Ovary (tissue), 9 donors: ENCODE measurements around the gene COL1A2. TPM values are rescaled to one million over a fixed set of nuclear protein-coding genes. Genes with fewer than 3 reads are reported as not detected.

Source experiments
- DNase-seq, 5 donors: peaks; one replicate each; pipeline ENCODE4 v3.0.0-alpha.2; 2019 to 2020
- H3K27ac ChIP-seq, 2 donors: fragments of 200-600 bp; one replicate each; pipeline versions ENCODE4 v1.5.1 to v1.8.0; 2019 to 2022
- H3K27me3 ChIP-seq: fragments of 200-600 bp; one replicate; pipeline ENCODE4 v1.8.0; 2022
- H3K36me3 ChIP-seq: fragments of 200-600 bp; sonication (generic); one replicate; pipeline ENCODE4 v1.5.1; 2019
- H3K4me1 ChIP-seq: one replicate; pipeline ENCODE4 v1.8.1; 2013; ENCODE audit warnings: mild to moderate bottlenecking, moderate library complexity; ENCODE audit not compliant: insufficient read depth
- H3K4me3 ChIP-seq: fragments of 200-600 bp; sonication (generic); one replicate; pipeline ENCODE4 v1.5.1; 2017
- H3K9me3 ChIP-seq, 2 donors: fragments of 200-600 bp in 1 of 2; sonication (generic) in 1 of 2; one replicate each; pipeline versions ENCODE4 v1.5.1 to v1.8.1; 2013 to 2019; ENCODE audit warnings: mild to moderate bottlenecking in 1 of 2, moderate library complexity in 1 of 2
- EP300 ChIP-seq: sonication (generic); formaldehyde crosslinking; IDR thresholded peaks from one replicate; pipeline ENCODE4 v1.6.1; 2017; ENCODE audit warnings: antibody characterized with exemption
- POLR2A ChIP-seq: fragments of 450-650 bp; IDR thresholded peaks from one replicate; pipeline ENCODE4 v1.6.1; 2017; ENCODE audit warnings: antibody characterized with exemption, mild to moderate bottlenecking, moderate library complexity
- WGBS, 3 donors: extraction: QIAGEN DNeasy Blood & Tissue Kit in 1 of 3; methylation state at CpG; one replicate each; pipeline versions ENCODE4 v1.1.5 to v1.1.7; 2013 to 2017; 5-methylcytosine and 5-hydroxymethylcytosine counted together
- intact Hi-C, 4 donors: fragments of 100-400 bp; cut with DNase I; formaldehyde crosslinking; loops; one replicate each; pipeline versions ENCODE4 v1.11.0 to v1.15.1; 2022 to 2023
- polyA plus RNA-seq, 2 donors: library from polyadenylated mRNA; stranded (reverse); fragments of 200-250 nt in 1 of 2; fragments of 350-450 nt in 1 of 2; fragmentation: Illumina TruSeq in 1 of 2; extraction: RNeasy Lipid Tissue Mini Kit (QIAGEN cat#74804) in 1 of 2; gene quantifications; one replicate each; pipeline ENCODE4 v1.2.3, GENCODE V29; 2013 to 2014
- total RNA-seq, 7 donors: library from RNA; depleted of rRNA in 2 of 7; stranded (reverse); fragments of >200 nt in 2 of 7; fragmentation: NEBNext Ultra II Directional in 3 of 7; extraction: Animal tissue kit (Norgen Biotek cat#: 25700) in 3 of 7; gene quantifications; one replicate each; pipeline versions ENCODE4 v1.1.0 to v1.2.4, GENCODE V29; 2016 to 2023
- TF ChIP-seq, protein P1 (sequence below), 3 donors: fragments of 450-650 bp in 2 of 3; fragments of 200-600 bp in 1 of 3; IDR thresholded peaks; one replicate each; pipeline versions ENCODE4 v1.5.1 to v1.8.0; 2016 to 2022; ENCODE audit warnings: antibody characterized with exemption in 3 of 3, mild to moderate bottlenecking in 1 of 3
- donor health status: DM: no; HTN: no; CAD: no; lungs with moderate emphysema.
- donor health status: DM: no; HTN: no; CAD: no.
- donor health status: Bipolar disorder and iron deficiency.
- donor health status: DM: yes; HTN: yes; CAD: no.
- donor health status: DM: no; HTN: no; CAD: no.
- donor health status: DM: yes; HTN: yes; CAD: no.

The COL1A2 gene
- total and polyA plus RNA-seq, 9 donors, result 133 to 2,370 (median 497) TPM

DNA sequence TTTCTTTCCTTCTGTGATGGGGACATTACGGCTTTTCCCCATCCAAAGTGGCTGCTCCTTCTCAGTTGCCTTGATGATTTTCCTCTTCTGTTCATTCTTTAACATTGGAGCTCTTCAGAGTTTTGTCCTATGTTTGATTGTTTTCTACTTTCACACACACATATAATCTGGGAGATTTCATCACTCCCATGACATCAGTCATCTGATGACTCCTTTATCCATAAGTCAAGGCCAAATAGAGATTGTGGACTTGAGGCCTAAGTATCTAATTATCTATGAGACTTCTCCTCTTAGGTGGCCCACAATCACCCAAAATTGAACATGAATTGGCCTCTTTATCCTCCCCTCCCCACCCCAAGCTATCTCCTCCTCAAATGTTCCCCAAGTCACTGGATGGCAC lies 5.3 kb upstream of the COL1A2 start:
- Histone ChIP-seq H3K4me3 (no peak overlapping the region), H3K9me3 (no peaks in the 10 kb centered on the region), H3K27me3 (no peaks in the 10 kb centered on the region), H3K27ac (no peak overlapping the region), H3K36me3 (no peaks in the 10 kb centered on the region), H3K4me1 (peaks cover 3% of the 10 kb centered on the region)
- intact Hi-C loops, result no loop called here
- 87 to 100% (median 91%) methylated on average over 1 of the region's 1 CpG for WGBS, 3 donors
- TF ChIP-seq, protein P1, sequence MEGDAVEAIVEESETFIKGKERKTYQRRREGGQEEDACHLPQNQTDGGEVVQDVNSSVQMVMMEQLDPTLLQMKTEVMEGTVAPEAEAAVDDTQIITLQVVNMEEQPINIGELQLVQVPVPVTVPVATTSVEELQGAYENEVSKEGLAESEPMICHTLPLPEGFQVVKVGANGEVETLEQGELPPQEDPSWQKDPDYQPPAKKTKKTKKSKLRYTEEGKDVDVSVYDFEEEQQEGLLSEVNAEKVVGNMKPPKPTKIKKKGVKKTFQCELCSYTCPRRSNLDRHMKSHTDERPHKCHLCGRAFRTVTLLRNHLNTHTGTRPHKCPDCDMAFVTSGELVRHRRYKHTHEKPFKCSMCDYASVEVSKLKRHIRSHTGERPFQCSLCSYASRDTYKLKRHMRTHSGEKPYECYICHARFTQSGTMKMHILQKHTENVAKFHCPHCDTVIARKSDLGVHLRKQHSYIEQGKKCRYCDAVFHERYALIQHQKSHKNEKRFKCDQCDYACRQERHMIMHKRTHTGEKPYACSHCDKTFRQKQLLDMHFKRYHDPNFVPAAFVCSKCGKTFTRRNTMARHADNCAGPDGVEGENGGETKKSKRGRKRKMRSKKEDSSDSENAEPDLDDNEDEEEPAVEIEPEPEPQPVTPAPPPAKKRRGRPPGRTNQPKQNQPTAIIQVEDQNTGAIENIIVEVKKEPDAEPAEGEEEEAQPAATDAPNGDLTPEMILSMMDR (IDR thresholded peaks at IDR 0.05), result no peak
- TF ChIP-seq EP300 (no peak), POLR2A (no peak)
- DNase-seq, result no peak

DNA sequence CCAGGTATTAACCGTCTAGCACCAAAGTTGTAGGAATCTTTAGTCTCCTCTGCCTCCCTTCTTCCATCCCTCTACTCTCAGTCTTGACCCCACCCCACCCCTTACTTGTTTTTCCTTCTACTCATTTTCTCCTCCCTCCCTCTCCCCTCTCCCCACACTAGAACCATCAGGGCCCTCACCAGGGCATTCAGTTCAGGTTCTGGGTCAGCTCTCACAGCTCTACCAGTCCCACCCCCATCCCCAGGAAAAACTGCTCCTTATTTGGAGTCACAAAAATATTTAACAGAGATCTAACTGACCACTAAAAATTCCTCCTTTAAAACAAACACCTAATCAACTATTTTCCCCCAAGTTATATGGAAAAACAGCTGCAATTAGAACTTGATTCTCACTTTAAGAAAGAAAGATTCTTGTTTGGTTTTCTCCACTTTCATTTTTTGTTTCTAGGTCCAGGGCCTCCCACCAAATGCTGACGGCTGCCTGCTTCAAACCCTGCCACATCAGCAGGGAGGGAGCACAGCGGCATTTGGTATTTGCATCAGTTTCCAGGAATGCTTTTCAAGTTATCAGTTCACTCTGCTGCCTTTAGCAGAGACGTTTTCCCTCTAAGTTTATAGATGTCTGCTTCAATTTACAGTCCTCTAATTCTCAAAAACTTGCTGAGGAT lies 2.8 kb upstream of the COL1A2 start:
- DNase-seq, result peak; percentile 42 to 63 (median 55)
- TF ChIP-seq, protein P1 (IDR thresholded peaks at IDR 0.05), result no peak
- TF ChIP-seq POLR2A, result no peak
- TF ChIP-seq EP300, result no peak
- Histone ChIP-seq H3K36me3 (no peaks in the 10 kb centered on the region), H3K27ac (peak overlapping the region in 1 of 2 donors; percentile 93), H3K4me3 (no peak overlapping the region), H3K27me3 (no peaks in the 10 kb centered on the region), H3K9me3 (no peaks in the 10 kb centered on the region), H3K4me1 (peaks cover 3% of the 10 kb centered on the region)
- intact Hi-C loops, result loop anchor here in 1 of 4 donors (5.0 kb wide), 1 partner anchor 95 kb away; no protein-coding TSS in a partner anchor
- 9 to 13% (median 12%) methylated on average over 4 of the region's 4 CpGs for WGBS, 3 donors

DNA sequence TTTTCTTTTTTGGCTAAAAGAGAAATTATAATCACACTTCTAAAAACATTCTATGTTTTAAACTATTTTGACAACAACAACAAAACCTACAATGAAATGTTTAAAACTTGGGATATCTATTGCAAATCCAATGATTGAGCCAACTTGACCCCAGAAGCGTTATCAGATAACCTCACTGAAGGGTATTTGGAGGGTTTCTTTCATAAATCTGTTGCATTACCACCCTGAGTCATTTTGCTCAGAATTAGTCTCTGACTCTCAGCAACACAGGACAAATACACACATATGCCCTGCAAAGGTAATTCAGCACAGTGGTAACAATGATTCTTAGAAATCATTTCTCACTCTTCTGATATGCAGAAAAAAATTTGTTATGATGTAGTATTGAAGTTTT lies 2.3 kb upstream of the COL1A2 start:
- intact Hi-C loops, result loop anchor here in 1 of 4 donors (5.0 kb wide), 1 partner anchor 95 kb away; no protein-coding TSS in a partner anchor
- WGBS, 3 donors, result 4 to 10% (median 9%) methylated on average over 1 of the region's 1 CpG
- Histone ChIP-seq H3K4me1 (peaks cover 3% of the 10 kb centered on the region), H3K27me3 (no peaks in the 10 kb centered on the region), H3K27ac (peak overlapping the region in 1 of 2 donors; percentile 93), H3K36me3 (no peaks in the 10 kb centered on the region), H3K9me3 (no peaks in the 10 kb centered on the region), H3K4me3 (no peak overlapping the region)
- DNase-seq, result no peak
- no peak for TF ChIP-seq POLR2A
- TF ChIP-seq EP300, result no peak
- TF ChIP-seq, protein P1 (IDR thresholded peaks at IDR 0.05), result no peak

DNA sequence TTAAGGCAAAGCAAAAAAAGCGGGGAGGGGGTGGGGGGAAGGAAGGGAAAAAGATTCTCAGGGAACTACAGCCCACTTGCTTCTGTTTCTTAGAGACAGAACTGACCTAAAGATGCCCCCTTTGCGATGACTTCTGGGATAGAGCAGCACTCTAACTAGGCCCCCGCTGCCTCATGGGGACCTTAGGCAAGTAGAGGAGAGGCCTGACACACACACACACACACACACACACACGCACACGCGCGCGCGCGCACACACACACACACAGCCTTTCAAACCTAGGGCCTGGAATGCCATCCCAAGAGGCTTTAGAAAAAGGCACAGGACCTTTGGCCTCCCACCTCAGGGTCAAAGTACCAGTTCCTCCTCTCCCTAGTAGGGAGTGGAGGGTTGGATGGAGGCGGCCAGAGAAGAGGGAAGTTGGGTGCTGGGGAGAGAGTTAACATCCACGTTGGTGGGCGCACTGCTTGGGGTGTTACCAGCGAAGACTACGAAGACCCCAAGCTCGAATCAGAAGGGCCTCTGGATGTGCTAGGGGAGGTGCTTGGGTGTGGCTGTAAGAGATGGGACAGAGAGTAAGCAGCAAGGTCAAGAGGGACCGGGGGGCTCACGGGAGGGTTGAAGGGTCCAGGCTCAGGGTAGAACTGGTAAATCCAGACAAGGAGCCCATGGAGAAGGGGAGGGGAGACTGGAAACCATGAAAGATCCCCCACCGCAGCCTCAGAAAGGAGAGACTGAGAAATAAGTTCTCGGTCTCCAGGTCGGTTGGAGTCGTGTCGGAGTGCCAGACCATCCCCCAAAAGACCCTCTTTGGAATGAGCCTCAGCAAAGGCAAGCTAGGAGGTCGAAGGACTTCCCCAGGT lies 1.2 kb upstream of the COL1A2 start:
- intact Hi-C loops, result loop anchor here (2.0 to 5.0 kb wide), 3 partner anchors 19 to 97 kb away; no protein-coding TSS in a partner anchor
- Histone ChIP-seq H3K36me3 (no peaks in the 10 kb centered on the region), H3K4me1 (peaks cover 3% of the 10 kb centered on the region), H3K27me3 (no peaks in the 10 kb centered on the region), H3K27ac (peak overlapping the region; percentile 61 to 93), H3K4me3 (no peak overlapping the region), H3K9me3 (no peaks in the 10 kb centered on the region)
- peak; percentile 55 to 78 (median 67) for DNase-seq
- TF ChIP-seq EP300 (no peak), POLR2A (no peak)
- TF ChIP-seq, protein P1 (IDR thresholded peaks at IDR 0.05), result no peak
- WGBS, 3 donors, result 15 to 23% (median 18%) methylated on average over 24 of the region's 24 CpGs
